HG03521 (cell line): Measurements from ENCODE around the gene MYH6.

ENCODE experiments used
- ATAC-seq: cut with Tn5 transposase; IDR thresholded peaks from one replicate; pipeline ENCODE4 v1.9.1; 2021; ENCODE audit warnings: mild to moderate bottlenecking, moderate library complexity; ENCODE audit not compliant: unreplicated experiment

MYH6 gene

DNA sequence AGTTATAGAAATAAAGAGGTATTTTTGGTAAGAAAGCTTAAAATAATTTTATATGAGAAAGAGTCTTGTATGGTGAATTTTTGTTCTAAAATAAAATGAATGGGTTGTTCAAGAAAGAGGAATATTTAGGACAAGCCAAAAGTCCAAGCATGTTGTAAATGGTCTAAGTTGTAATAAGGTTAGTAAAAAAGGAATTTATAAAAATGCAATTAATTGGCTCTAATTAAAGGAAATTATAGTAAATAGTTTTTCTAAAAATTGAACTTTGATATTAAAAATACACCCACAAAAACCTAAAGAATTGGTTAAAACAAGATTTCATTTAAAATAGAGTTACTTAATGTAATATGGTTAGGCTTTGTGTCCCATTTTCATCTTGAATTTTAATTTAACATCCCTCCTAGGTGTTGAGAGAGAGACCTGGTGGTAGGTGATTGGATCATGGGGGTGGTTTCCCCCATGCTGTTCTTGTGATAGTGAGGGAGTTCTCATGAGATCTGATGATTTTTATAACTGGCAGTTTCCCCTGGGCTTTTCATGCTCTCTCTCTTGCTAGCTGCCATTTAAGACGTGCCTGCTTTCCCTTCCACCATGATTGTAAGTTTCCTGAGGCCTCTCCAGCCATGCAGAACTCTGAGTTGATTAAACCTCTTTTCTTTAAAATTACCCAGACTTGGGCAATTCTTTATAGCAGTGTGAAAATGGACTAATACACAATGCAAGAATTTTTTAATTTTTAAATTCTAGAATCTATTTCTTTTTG, 68.4 kb downstream of the MYH6 start:
- no peak for ATAC-seq

- no peak for ATAC-seq
Measured at GRCh38 chr14:23335623-23336022, 72.5 kb downstream of the MYH6 start.
